ENCODE data around the gene MAP3K6.

GRCh38 chr1:27412502-27412901 lies 45.7 kb upstream of the MAP3K6 start:
- TF ChIP-seq POLR2AphosphoS5 (IDR thresholded peaks at IDR 0.05; ENCODE audit: borderline replicate concordance, low read depth, low read length) (no peak), EZH2 (IDR thresholded peaks at IDR 0.05) (no peak)
